NCI-H187 (cell line): Measurements from ENCODE around the gene LURAP1L.

Experiments used
- DNase-seq, 2 experiments: peaks; one replicate each; lab custom pipeline; 2025; lab: John Stamatoyannopoulos, UW

The LURAP1L gene

GRCh38 chr9:12813960-12814876 is 39.4 kb downstream of the LURAP1L start:
- no peak for DNase-seq

DNA sequence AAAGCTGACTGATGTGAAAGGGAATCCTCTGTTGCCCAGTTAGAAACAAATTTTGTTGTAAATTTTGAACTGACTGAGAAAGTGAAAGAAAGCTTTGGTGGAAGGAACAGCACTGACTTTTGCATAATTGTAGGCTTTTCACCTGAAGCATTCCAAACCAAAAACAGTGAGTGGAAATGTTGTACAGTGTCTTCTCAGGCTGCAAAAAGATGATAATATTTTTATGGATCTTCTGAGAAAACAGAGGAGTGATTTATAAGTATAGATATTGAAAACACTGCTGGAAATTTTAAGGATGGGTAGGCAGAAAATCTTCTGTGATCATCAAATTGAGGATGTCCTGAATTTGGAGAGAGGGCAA is 40.0 kb downstream of the LURAP1L start:
- DNase-seq: no peak

GRCh38 chr9:12815888-12816287 is 41.1 kb downstream of the LURAP1L start:
- DNase-seq: no peak

DNA sequence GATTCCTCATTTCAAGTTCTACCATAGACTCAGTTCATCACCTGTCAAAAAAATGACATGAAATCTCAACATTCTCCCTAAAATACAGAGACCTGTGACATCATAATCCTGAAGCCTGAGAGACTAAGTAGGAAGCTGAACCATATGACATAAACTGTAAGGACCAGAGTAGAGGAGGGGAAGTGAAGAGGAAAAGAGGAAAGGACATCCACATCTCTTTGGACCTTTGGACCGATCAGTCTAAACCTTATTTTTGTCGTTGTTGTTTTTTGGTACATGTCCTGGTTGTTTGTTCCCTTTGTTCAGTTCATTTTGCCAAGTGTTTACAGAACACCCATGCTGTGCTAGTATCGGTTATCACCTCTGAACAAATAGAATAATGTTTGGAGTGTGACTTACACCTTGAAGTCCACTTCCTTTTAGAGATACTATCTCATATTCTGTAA is 41.9 kb downstream of the LURAP1L start:
- no peak for DNase-seq

- DNase-seq: no peak
These were observed 42.9 kb downstream of the LURAP1L start for GRCh38 chr9:12817702-12818101.

GRCh38 chr9:12818431-12819000 is 43.7 kb downstream of the LURAP1L start:
- no peak for DNase-seq

GRCh38 chr9:12819436-12820185 is 44.8 kb downstream of the LURAP1L start:
- no peak for DNase-seq

- no peak for DNase-seq
These were observed 47.3 kb downstream of the LURAP1L start for GRCh38 chr9:12822111-12822510.

GRCh38 chr9:12826924-12827565 is 52.2 kb downstream of the LURAP1L start:
- DNase-seq: no peak

DNA sequence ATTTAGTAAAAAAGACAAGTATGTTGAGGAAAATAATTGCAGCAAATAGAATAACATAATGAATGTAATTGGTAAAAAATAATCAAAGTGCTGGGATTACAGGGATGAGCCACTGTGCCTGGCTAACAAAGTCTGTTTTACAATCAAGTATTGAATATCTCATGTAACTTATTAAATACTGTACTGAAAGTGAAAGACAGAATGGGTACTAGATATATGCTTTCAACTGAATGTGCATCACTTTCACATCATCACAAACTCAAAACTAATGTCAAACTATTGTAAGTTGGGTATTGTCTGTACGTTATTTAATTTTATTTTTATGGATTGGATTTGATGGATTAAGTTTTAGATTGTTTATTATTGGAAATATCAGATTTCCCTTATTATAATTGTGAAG is 58.9 kb downstream of the LURAP1L start:
- DNase-seq: no peak

DNA sequence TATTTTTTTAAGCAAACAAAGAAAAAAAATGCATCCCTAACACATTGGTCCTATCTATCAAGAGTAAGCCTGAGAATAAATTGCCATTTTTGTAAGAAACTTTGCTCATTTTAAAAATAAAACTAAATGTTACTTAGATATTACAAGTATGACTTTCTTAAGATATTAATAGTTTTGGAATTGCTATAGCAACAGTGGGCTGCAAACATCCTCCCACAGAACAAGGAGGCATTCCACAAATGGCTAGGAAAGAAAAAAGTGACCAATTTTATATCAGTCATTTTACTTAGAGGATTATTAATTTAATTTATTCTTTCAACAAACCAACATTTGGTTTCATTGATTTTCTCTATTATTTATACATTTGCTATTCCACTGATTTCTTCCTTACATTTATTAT is 63.7 kb downstream of the LURAP1L start:
- no peak for DNase-seq

DNA sequence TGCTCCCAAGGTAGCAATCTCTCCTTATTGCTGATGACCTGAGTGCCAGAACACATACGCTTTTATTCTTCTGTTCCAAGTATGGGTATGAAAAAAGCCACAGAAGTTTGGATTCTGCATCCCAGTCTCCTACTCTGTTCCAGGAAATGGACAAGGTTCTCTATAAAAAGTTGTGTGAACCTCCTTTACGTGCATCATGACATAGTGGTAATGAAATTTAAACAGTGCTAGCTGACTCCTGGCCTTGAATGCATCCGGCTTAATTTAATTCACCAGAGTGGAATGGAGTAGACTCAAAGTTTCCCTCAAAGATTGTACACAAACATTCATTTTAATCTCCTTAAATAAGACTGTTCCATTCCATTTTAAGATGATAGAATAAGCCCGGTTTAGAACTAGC is 68.9 kb downstream of the LURAP1L start:
- no peak for DNase-seq

DNA sequence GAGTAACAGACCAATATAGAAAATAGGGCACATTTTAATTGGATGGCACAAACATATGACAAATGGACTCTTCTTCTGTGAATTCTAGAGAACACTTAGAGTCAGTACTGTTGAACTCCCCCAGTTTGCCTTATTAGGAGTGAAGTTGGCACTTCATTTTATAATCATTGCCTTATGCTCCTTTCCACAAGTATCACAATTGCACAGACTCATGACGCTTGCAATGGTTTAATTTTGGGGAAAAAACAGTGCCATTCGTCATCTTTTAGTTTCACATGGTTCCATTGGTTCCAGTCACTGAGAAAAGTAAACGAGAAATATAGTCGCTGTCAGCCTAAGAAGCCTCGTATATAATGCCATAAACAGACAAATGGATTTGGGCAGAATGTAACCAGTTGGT is 71.2 kb downstream of the LURAP1L start:
- DNase-seq: no peak

DNA sequence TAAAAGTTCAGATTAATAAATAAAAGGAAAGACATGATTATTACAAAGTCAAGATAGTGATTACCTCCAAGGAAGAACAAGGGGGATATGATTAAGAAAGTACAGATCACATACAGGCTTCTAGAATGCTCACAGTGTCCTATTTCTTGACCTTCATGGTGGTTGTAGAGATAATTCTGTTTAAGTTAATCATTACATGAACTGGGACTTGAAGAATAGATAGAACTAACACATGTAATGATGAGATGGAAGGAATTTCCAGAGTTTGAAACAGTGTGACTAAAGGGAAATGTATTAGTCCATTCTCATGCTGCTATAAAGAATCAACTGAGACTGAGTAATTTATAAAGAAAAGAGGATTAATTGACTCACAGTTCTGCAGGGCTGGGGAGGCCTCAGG is 72.7 kb downstream of the LURAP1L start:
- DNase-seq: no peak

DNA sequence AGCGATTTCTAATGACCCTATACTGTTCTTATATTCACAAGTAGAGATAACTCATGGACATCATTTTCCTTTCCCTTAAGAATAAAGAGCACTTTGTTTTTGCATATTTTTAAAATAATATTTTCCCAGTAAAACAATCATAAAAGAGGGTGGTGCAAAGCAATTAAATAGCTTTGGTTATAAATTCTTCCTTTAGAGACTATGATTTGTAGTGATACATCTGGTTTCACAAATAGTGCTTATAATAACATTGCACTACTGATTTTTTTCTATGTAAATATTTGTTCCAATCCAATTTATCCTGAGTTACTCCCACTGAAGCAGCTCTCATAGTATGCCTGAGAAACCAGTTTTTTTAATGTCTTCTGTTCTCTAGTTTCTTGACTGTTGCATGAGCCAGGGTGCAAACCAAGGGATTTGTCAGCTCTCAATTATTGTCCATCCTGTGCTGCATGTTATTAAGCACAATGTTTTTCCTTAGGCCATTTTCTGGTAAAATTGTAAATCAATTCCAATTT is 74.7 kb downstream of the LURAP1L start:
- no peak for DNase-seq

DNA sequence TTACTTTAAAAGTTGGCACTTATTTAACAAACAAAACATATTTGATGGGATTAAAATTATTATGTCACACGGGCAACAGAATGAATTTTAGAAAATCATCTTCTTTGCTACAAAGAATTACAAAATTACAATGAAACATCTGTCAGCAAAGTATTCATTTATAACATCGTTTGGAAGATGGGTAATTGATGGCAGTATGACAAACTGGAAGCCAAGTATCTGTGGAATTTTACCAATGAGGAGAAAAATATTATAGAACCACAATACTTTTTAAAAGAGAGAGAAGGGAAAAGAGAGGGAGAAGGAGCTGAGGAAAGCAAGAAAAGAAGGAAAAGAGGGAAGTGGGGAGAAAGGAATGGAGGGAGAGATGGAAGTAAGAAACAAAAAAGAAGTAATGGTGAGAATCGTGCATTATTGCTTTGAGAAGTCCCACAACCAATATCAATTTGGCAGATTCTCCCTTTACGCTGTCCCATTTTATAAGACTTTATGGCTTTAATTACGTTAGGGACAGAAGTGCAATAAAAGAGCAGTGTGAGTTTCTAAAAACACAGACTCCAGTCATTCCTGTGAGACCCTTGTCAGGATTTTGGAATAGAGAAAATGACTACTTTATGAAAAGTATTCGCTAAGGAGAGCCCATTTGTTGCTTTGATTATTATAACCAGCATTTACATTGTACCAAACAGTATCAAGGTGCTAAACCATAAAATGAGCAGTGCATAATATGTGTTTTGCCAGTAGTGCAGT is 76.7 kb downstream of the LURAP1L start:
- no peak for DNase-seq

DNA sequence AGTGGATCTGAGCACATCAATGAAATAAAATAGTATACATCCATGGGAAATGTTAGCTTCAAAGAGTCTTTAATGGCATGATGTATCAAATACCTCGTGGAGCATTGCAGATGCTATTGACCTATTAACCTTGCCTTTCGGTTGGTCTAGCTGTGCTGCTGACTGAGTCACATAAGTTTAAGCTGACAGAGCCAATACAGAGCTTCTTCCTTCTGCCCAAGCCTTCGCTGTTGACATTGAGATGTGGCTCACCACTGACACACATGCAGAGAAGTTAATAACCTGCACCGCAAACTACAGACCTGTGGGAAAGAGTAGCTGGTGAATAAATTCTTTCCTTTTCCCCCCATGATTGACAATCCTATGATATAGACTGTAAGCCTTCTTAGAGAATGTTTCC is 78.2 kb downstream of the LURAP1L start:
- no peak for DNase-seq

- DNase-seq: no peak
These were observed 79.4 kb downstream of the LURAP1L start for GRCh38 chr9:12854221-12854620.

DNA sequence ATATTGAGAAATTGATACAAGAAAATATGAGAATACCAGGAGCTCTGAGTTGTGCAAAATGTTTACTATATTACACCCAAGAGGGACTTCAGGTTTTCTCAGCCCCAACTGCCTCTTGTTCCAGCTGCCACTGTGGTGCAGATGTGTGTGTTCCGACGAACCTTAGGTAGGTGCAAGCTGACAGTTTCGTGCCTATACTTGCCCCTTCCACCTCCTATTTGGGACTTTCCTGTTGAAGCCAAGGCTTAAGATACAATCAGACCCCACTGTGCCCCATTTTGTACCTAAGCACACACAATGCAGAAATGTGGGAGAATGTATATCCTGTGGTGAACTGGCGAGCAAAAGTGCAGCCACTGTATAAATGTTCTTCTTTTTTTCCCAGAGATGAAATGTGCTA is 80.2 kb downstream of the LURAP1L start:
- DNase-seq: no peak

DNA sequence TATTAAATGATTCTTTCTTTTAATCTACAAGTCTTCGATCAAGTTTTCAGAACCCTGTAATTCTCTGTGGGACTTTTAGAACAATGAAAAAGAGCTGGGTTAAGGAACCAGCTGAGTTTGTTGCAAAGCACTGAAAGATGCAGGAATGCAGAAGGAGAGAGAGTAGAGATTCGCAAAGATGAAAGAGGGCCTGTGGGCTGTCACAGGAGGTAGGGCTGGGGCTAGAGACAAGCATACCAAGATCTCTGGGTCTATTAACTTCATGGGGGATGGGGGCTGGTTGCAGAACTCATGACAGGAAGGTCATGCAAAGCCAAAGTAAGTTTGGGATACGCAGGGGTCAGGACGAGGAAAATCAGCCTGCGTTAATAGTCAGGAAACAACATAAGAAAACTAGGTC is 81.8 kb downstream of the LURAP1L start:
- no peak for DNase-seq

DNA sequence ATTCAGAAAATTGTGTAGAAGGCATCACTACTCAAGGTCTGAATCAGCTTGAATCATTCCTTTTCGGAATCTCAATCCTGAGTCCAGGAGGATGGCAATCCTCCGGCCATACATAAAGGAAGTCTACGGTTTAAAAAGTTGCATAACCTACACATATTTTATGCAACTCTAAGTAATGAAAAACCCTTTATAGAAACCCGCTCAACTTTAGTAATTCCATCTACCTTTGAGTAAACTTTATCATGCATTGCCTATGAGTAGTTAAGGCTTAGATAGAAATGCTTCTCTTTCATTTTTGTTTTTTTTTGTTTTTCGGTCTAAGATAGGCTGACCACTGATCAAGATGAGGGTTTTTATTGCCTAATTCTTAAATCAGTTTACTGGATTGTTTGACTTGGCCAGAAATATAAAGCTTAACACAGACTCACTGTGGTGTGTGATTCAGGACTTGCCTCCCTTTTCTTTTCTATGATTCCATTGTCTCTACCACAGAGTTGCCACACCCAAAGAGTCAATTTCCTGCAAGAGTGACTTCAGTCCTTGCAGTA is 85.0 kb downstream of the LURAP1L start:
- DNase-seq: no peak
